HUES6 (cell line): Measurements from ENCODE around the gene FOXC2.
A peak's percentile ranks its signal among the peaks of the same experiment; 100 is the strongest.

Experiments used
- H3K27ac ChIP-seq: 2 replicates; pipeline ENCODE4 v1.7.0; 2013; ENCODE audit warnings: low read depth, mild to moderate bottlenecking, low read length, inconsistent platforms
- H3K27me3 ChIP-seq: 2 replicates; pipeline ENCODE4 v1.6.1; 2013; ENCODE audit warnings: low read length; ENCODE audit not compliant: control insufficient read depth, insufficient read depth
- H3K36me3 ChIP-seq: 2 replicates; pipeline ENCODE4 v1.6.1; 2013; ENCODE audit warnings: low read length; ENCODE audit not compliant: control insufficient read depth, insufficient read depth
- H3K4me1 ChIP-seq: 2 replicates; pipeline ENCODE4 v1.6.1; 2013; ENCODE audit warnings: low read length; ENCODE audit not compliant: control insufficient read depth, insufficient read depth
- H3K4me3 ChIP-seq: 2 replicates; pipeline ENCODE4 v1.5.1; 2013; ENCODE audit warnings: low read depth, low read length
- H3K9ac ChIP-seq: one replicate; pipeline ENCODE4 v1.6.1; 2013; ENCODE audit warnings: mild to moderate bottlenecking, low read length
- H3K9me3 ChIP-seq: 2 replicates; pipeline ENCODE4 v1.6.1; 2013; ENCODE audit warnings: low read depth, low read length; ENCODE audit not compliant: control insufficient read depth, insufficient read depth

The FOXC2 gene

DNA sequence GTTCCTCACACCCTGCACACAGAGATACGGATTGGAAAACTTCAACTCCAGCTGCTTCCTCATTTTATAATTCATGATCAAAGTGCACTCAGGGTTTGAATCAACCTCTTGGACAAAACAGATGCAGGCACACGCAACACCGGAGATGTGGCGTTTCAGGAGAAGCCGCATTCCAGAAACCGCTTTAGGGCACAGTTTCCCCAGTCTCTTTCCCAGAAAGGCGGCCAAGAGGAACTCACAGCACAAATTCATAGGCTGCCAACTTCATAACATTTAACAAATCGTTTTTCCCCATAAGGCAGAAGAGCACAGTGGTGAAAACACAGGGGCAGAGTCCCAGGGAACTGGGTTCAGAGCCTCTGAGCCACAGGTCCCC lies 20.0 kb upstream of the FOXC2 start:
- Histone ChIP-seq H3K4me1 (no peaks in the 10 kb centered on the region), H3K27me3 (no peaks in the 10 kb centered on the region), H3K9ac (no peak overlapping the region), H3K36me3 (peaks cover 53% of the 10 kb centered on the region), H3K4me3 (no peak overlapping the region), H3K27ac (no peak overlapping the region), H3K9me3 (no peaks in the 10 kb centered on the region)

DNA sequence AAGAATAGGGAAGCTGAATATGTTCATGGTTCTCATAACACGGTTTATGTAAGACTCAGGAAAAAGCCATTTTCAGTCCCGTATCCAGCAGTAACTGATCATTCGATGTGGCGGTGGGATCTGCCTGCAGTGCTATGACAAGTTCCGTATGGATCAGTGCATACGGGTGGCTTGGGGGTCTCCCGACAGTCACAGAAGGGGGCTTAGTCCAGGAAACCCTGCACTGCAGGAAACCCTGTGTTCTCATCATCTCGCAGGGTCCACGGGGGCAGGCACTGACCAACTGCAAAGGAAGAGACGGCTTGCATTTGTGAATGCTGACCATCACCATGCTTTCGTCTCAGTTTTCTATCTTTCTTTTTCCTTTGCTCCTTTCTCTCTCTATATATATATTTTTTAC lies 19.3 kb upstream of the FOXC2 start:
- Histone ChIP-seq H3K9ac (no peak overlapping the region), H3K36me3 (peaks cover 50% of the 10 kb centered on the region), H3K9me3 (no peaks in the 10 kb centered on the region), H3K27ac (no peak overlapping the region), H3K4me3 (no peak overlapping the region), H3K27me3 (no peaks in the 10 kb centered on the region), H3K4me1 (no peaks in the 10 kb centered on the region)

DNA sequence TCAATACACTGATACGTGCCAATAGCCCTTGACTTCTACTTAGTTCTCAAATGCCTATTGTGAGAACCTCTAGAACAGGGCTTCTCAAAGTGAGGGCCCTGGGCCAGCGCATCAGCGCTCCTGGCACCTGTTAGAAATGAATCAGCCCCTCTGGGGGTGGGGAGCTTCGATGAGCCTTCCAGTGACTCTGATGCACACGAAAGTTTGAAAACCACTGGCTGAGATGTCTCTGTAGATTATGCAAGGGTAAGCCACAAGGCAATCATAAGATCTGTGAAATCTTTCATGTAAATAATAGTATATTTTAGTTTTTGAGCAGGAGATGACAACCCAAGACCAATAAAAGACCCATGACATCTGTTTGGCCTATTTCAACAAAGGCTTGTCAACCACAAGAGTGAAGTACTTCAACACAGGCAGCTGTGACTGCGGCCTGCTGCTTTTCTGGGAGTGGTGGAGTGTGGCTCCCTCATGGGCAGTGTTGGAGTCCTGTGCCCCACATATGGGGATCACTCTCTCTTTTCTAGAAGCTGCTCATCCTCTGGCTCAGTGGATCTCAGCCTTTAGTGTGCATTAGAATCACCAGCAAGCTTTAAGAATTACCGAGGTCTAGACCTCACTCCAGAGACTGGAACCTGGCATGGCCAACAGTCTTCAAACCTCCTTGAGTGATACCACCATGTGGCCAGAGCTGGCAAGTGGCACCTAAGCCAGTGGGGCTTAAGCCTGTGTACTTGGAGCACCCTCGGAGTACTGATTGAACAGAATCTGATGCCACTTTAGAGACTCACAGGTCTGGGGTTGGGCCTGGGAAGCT lies 17.3 kb upstream of the FOXC2 start:
- no peak overlapping the region for H3K9ac ChIP-seq
- H3K4me1 ChIP-seq, result no peaks in the 10 kb centered on the region
- no peaks in the 10 kb centered on the region for H3K27me3 ChIP-seq
- H3K9me3 ChIP-seq, result no peaks in the 10 kb centered on the region
- peaks cover 47% of the 10 kb centered on the region for H3K36me3 ChIP-seq
- H3K4me3 ChIP-seq, result no peak overlapping the region
- no peak overlapping the region for H3K27ac ChIP-seq

DNA sequence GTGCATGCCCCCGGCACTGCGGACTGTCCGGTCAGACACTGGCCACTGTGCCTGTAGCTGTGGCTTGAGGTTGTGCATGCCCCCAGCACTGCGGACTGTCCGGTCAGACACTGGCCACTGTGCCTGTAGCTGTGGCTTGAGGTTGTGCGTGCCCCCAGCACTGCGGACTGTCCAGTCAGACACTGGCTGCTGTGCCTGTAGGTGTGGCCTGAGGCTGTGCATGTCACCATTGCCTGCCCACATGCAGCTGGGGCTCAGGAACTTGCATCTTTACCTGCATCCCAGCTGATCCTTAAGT lies 16.8 kb upstream of the FOXC2 start:
- H3K36me3 ChIP-seq, result peaks cover 46% of the 10 kb centered on the region
- H3K27me3 ChIP-seq, result no peaks in the 10 kb centered on the region
- H3K9me3 ChIP-seq, result no peaks in the 10 kb centered on the region
- H3K4me1 ChIP-seq, result no peaks in the 10 kb centered on the region
- no peak overlapping the region for H3K9ac ChIP-seq
- no peak overlapping the region for H3K4me3 ChIP-seq
- no peak overlapping the region for H3K27ac ChIP-seq

DNA sequence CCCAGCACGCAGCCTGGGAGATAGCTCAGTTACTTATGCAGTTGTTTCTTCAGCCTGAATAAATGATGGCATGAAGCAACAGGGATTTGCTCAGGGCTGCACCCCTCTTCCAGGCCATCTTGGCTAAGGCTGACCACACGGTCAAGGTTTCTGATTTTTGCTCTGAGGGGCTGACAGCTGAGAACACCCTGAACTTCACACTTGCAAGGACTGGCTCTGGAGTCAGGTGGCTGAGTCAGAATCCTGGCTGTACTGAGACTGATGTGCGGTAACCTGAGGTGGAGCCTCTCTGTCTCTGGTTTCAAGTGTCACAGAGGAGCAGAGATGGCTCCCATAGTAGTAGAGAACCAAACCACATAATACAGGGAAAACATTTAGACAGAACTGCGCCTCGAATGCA lies 16.3 kb upstream of the FOXC2 start:
- Histone ChIP-seq H3K4me1 (no peaks in the 10 kb centered on the region), H3K4me3 (no peak overlapping the region), H3K27ac (no peak overlapping the region), H3K9ac (no peak overlapping the region), H3K27me3 (no peaks in the 10 kb centered on the region), H3K36me3 (peaks cover 42% of the 10 kb centered on the region), H3K9me3 (no peaks in the 10 kb centered on the region)

- Histone ChIP-seq H3K27me3 (no peaks in the 10 kb centered on the region), H3K4me1 (no peaks in the 10 kb centered on the region), H3K9me3 (no peaks in the 10 kb centered on the region), H3K9ac (no peak overlapping the region), H3K27ac (no peak overlapping the region), H3K36me3 (peaks cover 22% of the 10 kb centered on the region), H3K4me3 (no peak overlapping the region)
Observed at GRCh38 chr16:86553356-86553755, 13.3 kb upstream of the FOXC2 start.

DNA sequence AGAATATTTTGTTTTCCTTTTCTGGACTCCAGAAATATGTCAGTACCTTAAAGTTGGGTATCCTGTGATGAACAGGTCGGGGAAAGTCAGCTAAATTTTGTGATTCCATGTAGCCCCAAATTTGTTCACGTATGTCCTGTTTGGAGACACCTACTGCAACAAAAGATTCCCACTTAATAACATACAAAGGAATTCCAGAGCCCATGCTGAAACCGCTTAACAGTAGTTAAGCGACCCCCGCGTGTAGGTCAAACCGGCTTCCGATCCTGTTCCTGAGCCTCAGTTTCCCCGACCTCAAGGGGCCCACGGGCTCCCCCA lies 12.1 kb upstream of the FOXC2 start:
- peak overlapping the region; percentile 88 for H3K9ac ChIP-seq
- peak overlapping the region; percentile 85 for H3K4me3 ChIP-seq
- H3K36me3 ChIP-seq, result peaks cover 19% of the 10 kb centered on the region
- no peaks in the 10 kb centered on the region for H3K4me1 ChIP-seq
- H3K27me3 ChIP-seq, result no peaks in the 10 kb centered on the region; the same call in 1 of the 2 replicates
- peak overlapping the region; percentile 66 for H3K27ac ChIP-seq
- H3K9me3 ChIP-seq, result no peaks in the 10 kb centered on the region

DNA sequence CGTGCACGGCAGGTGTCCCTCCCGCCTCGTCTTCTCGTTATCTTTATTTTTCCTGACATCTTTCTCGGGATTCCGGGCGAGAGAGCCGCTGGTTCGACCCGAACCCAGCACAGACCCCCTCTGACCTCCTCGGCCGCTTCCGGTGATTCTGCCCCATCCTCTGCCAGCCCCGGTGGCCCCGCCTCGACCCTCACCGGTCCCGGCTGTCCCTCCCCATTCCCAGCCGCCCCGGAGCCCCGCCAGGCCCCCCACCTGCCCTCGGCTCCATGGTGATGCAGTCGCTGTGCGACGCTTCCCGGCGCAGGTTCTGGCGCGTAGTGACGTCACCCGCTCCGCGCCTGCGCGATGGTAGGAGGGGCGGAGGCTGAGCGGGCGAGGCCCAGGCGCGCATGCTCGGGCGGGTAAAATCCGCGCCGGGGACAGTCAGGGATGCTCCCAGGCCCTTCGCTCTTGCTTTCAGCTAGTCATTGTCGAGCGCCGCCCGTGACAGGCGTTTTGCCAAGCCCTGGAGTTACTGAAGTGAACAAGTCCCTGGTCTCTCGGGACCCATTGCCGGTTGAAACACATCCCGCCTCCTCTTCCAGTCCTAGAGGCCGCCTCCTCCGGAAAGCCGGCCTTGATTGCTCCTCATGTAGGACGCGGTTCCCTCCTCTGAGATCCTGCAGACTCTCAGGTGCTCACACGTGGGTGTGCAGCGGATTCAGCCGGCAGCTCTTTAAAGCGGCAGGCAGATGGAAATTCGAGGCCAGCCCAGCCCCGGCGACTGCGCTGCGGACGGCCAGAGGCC lies 11.5 kb upstream of the FOXC2 start, which contains the start of gene MTHFSD:
Gene MTHFSD, minus strand, starts transcription at position 319 of the 787 bp plus-strand sequence. Its CDS starts 51 bp downstream, at position 268.
- Histone ChIP-seq H3K4me1 (no peaks in the 10 kb centered on the region), H3K36me3 (peaks cover 13% of the 10 kb centered on the region), H3K27me3 (no peaks in the 10 kb centered on the region; the same call in 1 of the 2 replicates), H3K27ac (peak within 1 kb of the TSS; percentile 66), H3K9me3 (no peaks in the 10 kb centered on the region), H3K4me3 (peak within 1 kb of the TSS; percentile 85), H3K9ac (peak within 1 kb of the TSS; percentile 88)

DNA sequence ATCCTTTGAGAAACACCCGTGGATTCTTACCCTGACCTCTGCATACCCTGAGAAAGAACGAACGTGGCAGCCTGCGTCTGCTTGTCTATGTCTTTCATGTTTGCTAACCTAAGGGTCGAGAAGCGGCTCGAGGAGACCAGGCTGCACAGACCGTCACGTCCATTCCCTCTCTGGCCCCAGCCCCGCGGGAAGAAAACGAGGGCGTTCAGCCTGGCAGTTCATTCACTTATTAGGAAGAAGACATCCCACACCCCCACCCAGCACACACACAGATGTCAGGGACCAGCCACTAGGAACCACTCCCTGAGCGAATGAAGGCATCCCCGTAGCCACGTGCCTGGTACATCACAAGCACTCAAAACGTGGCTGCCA lies 10.9 kb upstream of the FOXC2 start:
- H3K36me3 ChIP-seq, result peaks cover 8% of the 10 kb centered on the region
- no peak overlapping the region for H3K27ac ChIP-seq
- H3K4me3 ChIP-seq, result peak overlapping the region; percentile 85
- no peaks in the 10 kb centered on the region for H3K9me3 ChIP-seq
- no peaks in the 10 kb centered on the region for H3K4me1 ChIP-seq
- peak overlapping the region; percentile 81 for H3K9ac ChIP-seq
- no peaks in the 10 kb centered on the region; the same call in 1 of the 2 replicates for H3K27me3 ChIP-seq

GRCh38 chr16:86556576-86556975 lies 10.1 kb upstream of the FOXC2 start:
- Histone ChIP-seq H3K9me3 (no peaks in the 10 kb centered on the region), H3K36me3 (peaks cover 4% of the 10 kb centered on the region), H3K4me1 (no peaks in the 10 kb centered on the region)

DNA sequence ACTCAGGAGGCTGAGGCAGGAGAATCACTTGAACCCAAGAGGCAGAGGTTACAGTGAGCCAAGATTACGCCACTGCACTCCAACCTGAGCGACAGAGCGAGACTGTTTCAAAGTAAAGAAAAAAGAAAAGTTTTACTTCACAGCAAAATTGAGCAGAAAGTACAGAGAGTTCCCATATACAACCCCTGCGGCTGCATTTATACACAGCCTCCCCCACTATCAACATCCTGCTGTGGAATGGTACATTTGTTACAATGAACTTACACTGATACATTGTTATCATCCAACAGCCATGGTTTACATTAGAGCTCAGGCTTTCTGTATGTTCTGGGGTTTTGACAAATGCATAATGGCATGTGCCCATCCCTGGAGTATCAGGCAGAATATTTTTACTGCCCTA lies 9.0 kb upstream of the FOXC2 start:
- no peaks in the 10 kb centered on the region for H3K36me3 ChIP-seq
- H3K27ac ChIP-seq, result no peak overlapping the region
- H3K9me3 ChIP-seq, result no peaks in the 10 kb centered on the region
- no peaks in the 10 kb centered on the region for H3K4me1 ChIP-seq
- no peak overlapping the region for H3K4me3 ChIP-seq
- no peak overlapping the region for H3K9ac ChIP-seq
- peaks cover 7% of the 10 kb centered on the region for H3K27me3 ChIP-seq

More at GRCh38 chr16:86556576-86556975, 10.1 kb upstream of the FOXC2 start:
- no peak overlapping the region for H3K9ac ChIP-seq
- no peak overlapping the region for H3K4me3 ChIP-seq
- H3K27me3 ChIP-seq, result peaks cover 7% of the 10 kb centered on the region
- H3K27ac ChIP-seq, result no peak overlapping the region
